VCaP (cell line): ENCODE data around the gene CSTPP1.
"Not testable (repeated sequence)": the region's sequence is repeated elsewhere in the genome, so short reads cannot be mapped to it uniquely, and the experiment has no call there.

Experiments
- H3K27ac ChIP-seq: fragments of 450-650 bp; 2 replicates; pipeline ENCODE4 v1.5.1; 2017
- CTCF ChIP-seq: fragments of 450-650 bp; conservative IDR thresholded peaks from 2 replicates; pipeline ENCODE4 v1.5.1; 2017; ENCODE audit warnings: mild to moderate bottlenecking, moderate library complexity

Gene CSTPP1

GRCh38 chr11:47067401-47067800 is 130.8 kb downstream of the CSTPP1 start:
- TF ChIP-seq CTCF, result no peak
- no peak overlapping the region; the same call in 1 of the 2 replicates for H3K27ac ChIP-seq

GRCh38 chr11:47070769-47071168 is 134.2 kb downstream of the CSTPP1 start:
- no peak for TF ChIP-seq CTCF
- no peak overlapping the region for H3K27ac ChIP-seq

GRCh38 chr11:47071341-47071740 is 134.8 kb downstream of the CSTPP1 start:
- TF ChIP-seq CTCF, result no peak
- H3K27ac ChIP-seq, result no peak overlapping the region

GRCh38 chr11:47071791-47072261 is 135.3 kb downstream of the CSTPP1 start:
- TF ChIP-seq CTCF, result no peak
- H3K27ac ChIP-seq, result no peak overlapping the region

GRCh38 chr11:47078751-47079521 is 142.4 kb downstream of the CSTPP1 start:
- no peak overlapping the region for H3K27ac ChIP-seq
- no peak for TF ChIP-seq CTCF

- H3K27ac ChIP-seq, result not testable (repeated sequence)
Observed at GRCh38 chr11:47080775-47081174, 144.2 kb downstream of the CSTPP1 start.

GRCh38 chr11:47083913-47084312 is 147.4 kb downstream of the CSTPP1 start:
- TF ChIP-seq CTCF, result no peak
- no peak overlapping the region for H3K27ac ChIP-seq

- TF ChIP-seq CTCF, result no peak
- no peak overlapping the region for H3K27ac ChIP-seq
Observed at GRCh38 chr11:47087801-47088200, 151.2 kb downstream of the CSTPP1 start.
